HAP-1 (cell line): ENCODE measurements around the gene RPS16.
"Not testable (repeated sequence)": the region's sequence is repeated elsewhere in the genome, so short reads cannot be mapped to it uniquely, and the experiment has no call there.

Experiments used
- DNase-seq, 2 experiments: peaks; one replicate each; pipeline ENCODE4 v3.0.0-alpha.2; 2016 to 2020; ENCODE audit warnings: low spot score in 2 of 2
- H3K27me3 ChIP-seq: fragments of 250-450 bp; sonication (Bioruptor Pico); 2 replicates; pipeline ENCODE4 v1.5.1; 2020; ENCODE audit warnings: low read depth, mild to moderate bottlenecking, moderate library complexity
- H3K36me3 ChIP-seq: fragments of 250-450 bp; sonication (Bioruptor Pico); replicated peaks from 2 replicates; pipeline ENCODE4 v1.5.1; 2020; ENCODE audit warnings: mild to moderate bottlenecking
- H3K4me1 ChIP-seq: fragments of 250-450 bp; sonication (Bioruptor Pico); 2 replicates; pipeline ENCODE4 v1.5.1; 2020; ENCODE audit warnings: mild to moderate bottlenecking
- H3K4me3 ChIP-seq: fragments of 250-450 bp; sonication (Bioruptor Pico); 2 replicates; pipeline ENCODE4 v1.5.1; 2020; ENCODE audit warnings: mild to moderate bottlenecking, moderate library complexity
- H3K9me3 ChIP-seq: fragments of 250-450 bp; sonication (Bioruptor Pico); 2 replicates; pipeline ENCODE4 v1.5.1; 2020; ENCODE audit warnings: mild to moderate bottlenecking, moderate library complexity
- in situ Hi-C: fragments of 300-500 bp; cut with MboI; formaldehyde crosslinking; loops from 3 replicates; pipeline ENCODE4 v1.14.3; 2020; ENCODE audit warnings: low sequenced_read_pairs, inconsistent platforms, mixed read lengths

The RPS16 gene

DNA sequence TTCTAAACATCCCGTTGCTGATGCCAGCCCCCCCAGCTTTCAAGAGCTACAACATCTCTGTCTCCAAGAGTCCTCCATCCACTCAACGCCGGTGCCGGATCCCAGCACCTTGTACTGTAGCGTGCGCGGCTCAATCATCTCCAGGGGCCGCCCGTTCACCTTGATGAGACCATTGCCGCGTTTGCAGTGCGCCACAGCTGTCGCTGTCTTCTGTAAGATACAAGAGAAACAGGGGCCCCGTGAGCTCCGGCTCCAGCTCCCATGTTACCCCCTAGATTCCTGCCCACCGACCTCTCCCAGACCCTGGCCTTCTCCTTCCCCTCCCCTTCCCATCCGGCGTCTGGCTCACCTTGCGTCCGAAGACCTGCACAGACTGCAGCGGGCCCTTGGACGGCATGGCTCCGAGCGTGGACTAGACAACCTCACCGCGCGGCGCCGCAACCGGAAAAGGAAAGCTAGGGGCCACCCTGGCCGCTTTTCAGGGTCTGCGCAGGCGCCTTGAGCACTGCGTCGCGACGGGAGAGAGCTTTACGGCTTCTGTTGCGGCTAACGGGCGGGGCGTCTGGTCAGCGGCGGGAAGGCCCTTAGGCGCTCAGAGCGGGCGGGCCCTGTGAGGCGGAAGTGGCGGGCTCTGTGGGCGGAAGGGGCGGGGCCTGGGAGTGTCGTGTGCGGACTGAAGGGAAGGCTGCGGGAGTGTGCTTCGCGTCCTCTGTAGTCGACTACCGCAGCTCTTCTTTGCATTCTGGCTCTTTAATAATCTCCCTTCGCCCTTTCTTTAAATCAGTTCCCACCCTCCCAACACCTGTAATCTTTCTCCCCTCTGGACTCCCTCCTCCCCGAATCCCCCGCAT is at the start of gene RPS16:
Gene RPS16, minus strand, starts transcription at position 451 of the 851 bp plus-strand sequence. Its CDS starts 54 bp downstream, at position 397.
- 0 out of 2 replicates have a peak, but pooled peaks cover 4% of the 10 kb centered on the region for H3K9me3 ChIP-seq
- peak within 1 kb of the TSS; percentile 100 for H3K4me3 ChIP-seq
- H3K27me3 ChIP-seq: no peaks in the 10 kb centered on the region
- peaks cover 40% of the 10 kb centered on the region for H3K36me3 ChIP-seq
- DNase-seq: peak; percentile 95 to 99
- peaks cover 18% of the 10 kb centered on the region for H3K4me1 ChIP-seq
- in situ Hi-C loops: no loop called here

DNA sequence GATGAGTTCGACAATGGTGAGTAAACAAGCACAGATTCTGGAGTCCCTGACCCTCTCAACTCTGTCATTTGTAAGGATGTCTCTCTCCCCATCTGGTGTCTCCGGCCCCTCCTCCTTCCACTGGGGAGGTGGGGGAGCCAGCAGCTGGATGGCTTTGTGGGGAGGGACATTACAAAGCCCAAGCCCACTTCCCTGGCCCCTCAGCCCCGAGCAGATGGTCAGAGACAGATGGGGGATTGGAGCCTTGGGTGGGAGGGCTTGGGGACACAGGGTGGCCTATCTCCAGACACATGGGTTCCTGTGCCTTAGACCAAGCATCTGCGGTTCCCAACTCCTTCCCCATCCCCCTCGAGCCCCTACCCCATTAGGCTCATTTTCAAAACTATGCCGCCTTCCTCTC is 47.4 kb upstream of the RPS16 start:
- DNase-seq: no peak
- in situ Hi-C loops: no loop called here
- Histone ChIP-seq H3K9me3 (no peaks in the 10 kb centered on the region), H3K27me3 (no peaks in the 10 kb centered on the region), H3K4me3 (no peak overlapping the region), H3K4me1 (peaks cover 17% of the 10 kb centered on the region), H3K36me3 (peaks cover 58% of the 10 kb centered on the region)

GRCh38 chr19:39481676-39482075 is 45.9 kb upstream of the RPS16 start:
- Histone ChIP-seq H3K4me3 (peak overlapping the region; percentile 96), H3K27me3 (no peaks in the 10 kb centered on the region), H3K9me3 (no peaks in the 10 kb centered on the region), H3K4me1 (peaks cover 17% of the 10 kb centered on the region), H3K36me3 (peaks cover 46% of the 10 kb centered on the region)
- in situ Hi-C loops: no loop called here
- DNase-seq: no peak

DNA sequence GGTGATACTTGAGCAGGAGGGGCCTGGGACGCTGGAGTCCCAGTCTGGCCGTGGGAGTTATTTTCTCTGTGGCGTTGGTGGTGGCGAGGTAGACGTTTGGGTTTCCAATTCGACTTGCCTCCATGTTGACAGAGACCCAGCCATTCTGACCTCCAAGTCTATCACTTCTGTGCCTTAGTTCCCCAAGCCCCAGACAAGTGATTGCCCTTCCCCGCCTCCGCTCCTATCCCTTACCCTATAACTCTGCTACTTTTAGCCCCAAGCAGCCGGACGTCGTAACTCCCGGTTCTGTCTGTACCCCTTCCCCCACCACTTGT is 45.4 kb upstream of the RPS16 start:
- H3K36me3 ChIP-seq: peaks cover 43% of the 10 kb centered on the region
- no peaks in the 10 kb centered on the region for H3K9me3 ChIP-seq
- peaks cover 17% of the 10 kb centered on the region for H3K4me1 ChIP-seq
- peak overlapping the region; percentile 96 for H3K4me3 ChIP-seq
- DNase-seq: no peak
- in situ Hi-C loops: no loop called here
- H3K27me3 ChIP-seq: no peaks in the 10 kb centered on the region

DNA sequence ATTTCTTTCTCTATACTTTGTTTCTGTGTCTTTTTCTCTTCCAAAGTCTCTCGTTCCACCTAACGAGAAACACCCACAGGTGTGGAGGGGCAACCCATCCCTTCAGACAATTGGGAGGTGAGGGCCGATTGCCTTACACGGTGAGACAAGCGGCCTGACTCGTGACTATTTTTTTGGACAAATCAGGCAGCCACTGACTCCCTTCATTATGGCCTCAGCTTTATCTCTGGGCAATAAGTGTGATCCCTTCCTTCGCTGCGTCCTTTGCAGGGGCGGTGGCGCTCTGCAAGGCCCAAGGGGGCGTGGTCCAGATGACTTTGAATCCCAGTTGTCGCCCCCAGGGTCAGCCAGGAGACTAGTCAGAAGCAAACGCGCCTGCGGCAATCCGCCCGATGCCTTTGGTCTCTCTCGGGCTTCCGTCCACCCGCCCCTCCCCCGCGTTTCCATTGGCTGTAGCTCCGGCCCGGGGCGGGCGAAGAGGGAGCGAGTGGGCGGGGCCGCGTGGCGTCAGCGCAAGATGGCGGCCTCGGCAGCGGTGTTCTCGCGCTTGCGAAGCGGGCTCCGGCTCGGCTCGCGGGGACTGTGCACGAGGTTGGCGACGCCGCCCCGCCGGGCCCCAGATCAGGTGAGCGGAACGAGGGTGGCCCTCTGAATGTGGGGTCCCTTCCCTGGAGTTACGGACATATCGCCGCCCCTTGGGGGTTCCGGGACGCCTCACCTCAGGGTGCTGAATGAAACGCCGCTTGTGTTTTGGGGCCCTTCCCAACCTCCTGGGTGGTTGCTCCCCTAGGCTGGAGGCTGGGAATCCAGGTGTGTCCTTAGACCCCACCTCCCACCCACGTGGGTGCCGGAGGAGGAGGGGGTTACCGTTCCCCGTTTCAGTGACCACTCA is 44.8 kb upstream of the RPS16 start, which contains the start of gene TIMM50:
Gene TIMM50, plus strand, starts transcription at position 502 of the 892 bp plus-strand sequence. Its CDS starts 16 bp downstream, at position 518.
- Histone ChIP-seq H3K27me3 (no peaks in the 10 kb centered on the region), H3K36me3 (peaks cover 43% of the 10 kb centered on the region), H3K9me3 (no peaks in the 10 kb centered on the region), H3K4me3 (peak within 1 kb of the TSS; percentile 96), H3K4me1 (peaks cover 17% of the 10 kb centered on the region)
- DNase-seq: peak; percentile 96 to 100
- in situ Hi-C loops: no loop called here

DNA sequence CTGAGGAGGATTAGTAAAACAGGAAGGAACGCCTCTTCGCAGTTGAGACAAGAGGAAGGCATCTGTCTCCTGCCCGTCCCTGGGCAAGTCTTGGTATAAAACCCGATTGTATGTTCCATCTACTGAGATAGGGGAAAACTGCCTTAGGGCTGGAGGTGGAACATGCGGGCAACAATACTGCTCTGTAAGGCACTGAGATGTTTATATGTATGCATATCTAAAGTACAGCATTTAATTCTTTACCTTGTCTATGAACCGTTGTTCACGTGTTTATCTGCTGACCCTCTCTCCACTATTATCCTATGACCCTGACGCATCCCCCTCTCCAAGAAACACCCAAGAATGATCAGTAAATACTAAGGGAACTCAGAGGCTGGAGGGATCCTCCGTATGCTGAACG is 44.2 kb upstream of the RPS16 start:
- DNase-seq: no peak
- no peaks in the 10 kb centered on the region for H3K27me3 ChIP-seq
- peaks cover 40% of the 10 kb centered on the region for H3K36me3 ChIP-seq
- H3K4me1 ChIP-seq: peaks cover 17% of the 10 kb centered on the region
- no peaks in the 10 kb centered on the region for H3K9me3 ChIP-seq
- H3K4me3 ChIP-seq: peak overlapping the region; percentile 96
- in situ Hi-C loops: loop anchor here (5.0 kb wide), 1 partner anchor 52 kb away; the partner anchor contains the start of gene EID2B

DNA sequence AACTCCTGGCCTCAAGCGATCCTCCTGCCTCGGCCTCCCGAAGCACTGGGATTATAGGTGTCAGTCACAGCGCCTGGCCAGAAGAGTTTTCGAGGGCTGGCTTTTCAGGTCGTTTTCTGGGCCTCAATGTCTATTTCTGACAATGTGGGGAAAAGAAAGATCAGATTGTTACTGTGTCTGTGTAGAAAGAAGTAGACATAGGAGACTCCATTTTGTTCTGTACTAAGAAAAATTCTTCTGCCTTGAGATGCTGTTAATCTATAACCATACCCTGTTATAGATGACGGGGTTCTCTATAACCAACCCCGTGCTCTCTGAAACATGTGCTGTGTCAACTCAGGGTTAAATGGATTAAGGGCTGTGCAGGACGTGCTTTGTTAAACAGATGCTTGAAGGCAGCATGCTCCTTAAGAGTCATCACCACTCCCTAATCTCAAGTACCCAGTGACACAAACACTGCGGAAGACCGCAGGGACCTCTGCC is 43.6 kb upstream of the RPS16 start:
- H3K9me3 ChIP-seq, H3K27me3 ChIP-seq, H3K4me3 ChIP-seq, DNase-seq: not testable (repeated sequence)
- peaks cover 42% of the 10 kb centered on the region for H3K36me3 ChIP-seq
- in situ Hi-C loops: loop anchor here (5.0 kb wide), 1 partner anchor 53 kb away; the partner anchor contains the start of gene EID2B
- H3K4me1 ChIP-seq: peaks cover 17% of the 10 kb centered on the region

GRCh38 chr19:39475748-39476147 is 40.0 kb upstream of the RPS16 start:
- no peak for DNase-seq
- peaks cover 44% of the 10 kb centered on the region for H3K36me3 ChIP-seq
- H3K27me3 ChIP-seq: no peaks in the 10 kb centered on the region
- H3K4me3 ChIP-seq: no peak overlapping the region
- no peaks in the 10 kb centered on the region for H3K9me3 ChIP-seq
- peaks cover 13% of the 10 kb centered on the region for H3K4me1 ChIP-seq
- in situ Hi-C loops: loop anchor here (5.0 kb wide), 1 partner anchor 57 kb away; the partner anchor contains the start of gene EID2B

GRCh38 chr19:39474139-39474620 is 38.4 kb upstream of the RPS16 start:
- Histone ChIP-seq H3K27me3 (no peaks in the 10 kb centered on the region), H3K9me3 (no peaks in the 10 kb centered on the region), H3K4me1 (peaks cover under 1% of the 10 kb centered on the region), H3K4me3 (no peak overlapping the region), H3K36me3 (peaks cover 59% of the 10 kb centered on the region)
- in situ Hi-C loops: no loop called here
- peak; percentile 34 to 87 for DNase-seq

GRCh38 chr19:39473443-39473960 is 37.8 kb upstream of the RPS16 start:
- no peak for DNase-seq
- peaks cover 65% of the 10 kb centered on the region for H3K36me3 ChIP-seq
- in situ Hi-C loops: no loop called here
- no peaks in the 10 kb centered on the region for H3K4me1 ChIP-seq
- no peaks in the 10 kb centered on the region for H3K27me3 ChIP-seq
- H3K9me3 ChIP-seq: no peaks in the 10 kb centered on the region
- H3K4me3 ChIP-seq: no peak overlapping the region

DNA sequence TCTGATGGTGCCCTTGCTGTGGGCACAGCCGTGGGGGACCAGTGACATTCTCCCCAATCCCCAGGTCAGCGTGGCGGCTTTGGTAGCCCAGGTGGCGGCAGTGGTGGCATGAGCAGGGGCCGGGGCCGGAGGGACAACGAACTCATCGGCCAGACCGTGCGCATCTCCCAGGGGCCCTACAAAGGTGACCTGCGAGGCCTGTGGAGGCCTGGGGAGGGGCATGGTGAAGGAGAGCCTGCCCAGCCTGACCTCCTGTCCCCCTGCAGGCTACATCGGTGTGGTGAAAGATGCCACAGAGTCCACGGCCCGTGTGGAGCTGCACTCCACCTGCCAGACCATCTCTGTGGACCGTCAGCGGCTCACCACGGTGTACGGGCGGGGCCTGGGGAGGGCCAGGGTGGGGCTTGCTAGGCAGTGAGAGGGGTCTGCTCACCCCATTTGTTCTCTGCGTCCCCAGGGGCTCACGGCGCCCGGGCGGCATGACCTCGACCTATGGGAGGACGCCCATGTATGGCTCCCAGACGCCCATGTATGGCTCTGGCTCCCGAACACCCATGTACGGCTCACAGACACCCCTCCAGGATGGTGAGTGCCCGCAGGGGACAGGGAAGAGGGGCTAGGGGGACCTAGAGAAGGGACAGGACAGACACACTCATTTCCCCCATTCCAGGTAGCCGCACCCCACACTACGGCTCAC is 37.1 kb upstream of the RPS16 start:
- Histone ChIP-seq H3K4me3 (no peak overlapping the region), H3K27me3 (no peaks in the 10 kb centered on the region), H3K36me3 (peaks cover 71% of the 10 kb centered on the region), H3K9me3 (no peaks in the 10 kb centered on the region), H3K4me1 (no peaks in the 10 kb centered on the region)
- no peak for DNase-seq
- in situ Hi-C loops: no loop called here

GRCh38 chr19:39471756-39472536 is 36.2 kb upstream of the RPS16 start:
- peaks cover 79% of the 10 kb centered on the region for H3K36me3 ChIP-seq
- no peaks in the 10 kb centered on the region for H3K27me3 ChIP-seq
- no peaks in the 10 kb centered on the region for H3K4me1 ChIP-seq
- no peak overlapping the region for H3K4me3 ChIP-seq
- DNase-seq: no peak
- in situ Hi-C loops: no loop called here
- no peaks in the 10 kb centered on the region for H3K9me3 ChIP-seq
